GM12878 (cell line): ENCODE data around the gene NKAIN2. TPM values are rescaled to one million over a fixed set of nuclear protein-coding genes. Genes with fewer than 3 reads are reported as not detected.

ENCODE experiments used
- ATAC-seq: fragments of 200-7000 bp; cut with Tn5 transposase; 3 replicates; pipeline ENCODE4 v1.9.1; 2020; ENCODE audit warnings: mild to moderate bottlenecking, moderate library complexity
- BruUV-seq: library from RNA; stranded (reverse); fragments of 400-500 nt; replicated peaks from 2 replicates; lab custom pipeline; 2021; lab: Mats Ljungman, UMichigan
- CTCF ChIA-PET: fragments of 300-600 bp; sonication (Branson Sonifier 250); formaldehyde crosslinking; extraction: SDS; loops from one replicate; lab custom pipeline; 2021; ENCODE audit warnings: inconsistent platforms; lab: Yijun Ruan, JAX
- POLR2A ChIA-PET: fragments of 350-600 bp; formaldehyde crosslinking; extraction: SDS; loops from one replicate; lab custom pipeline; 2021; ENCODE audit warnings: inconsistent platforms; lab: Charles Lee
- RAD21 ChIA-PET: fragments of 300-600 bp; sonication (Branson Sonifier 250); formaldehyde crosslinking; loops from one replicate; lab custom pipeline; 2023; ENCODE audit warnings: antibody characterized with exemption; ENCODE audit not compliant: unreplicated experiment; lab: Charles Lee
- SMC1A ChIA-PET: fragments of 300-600 bp; sonication (Branson Sonifier 250); formaldehyde crosslinking; loops from one replicate; lab custom pipeline; 2023; ENCODE audit not compliant: unreplicated experiment, uncharacterized antibody; lab: Charles Lee
- DNase-seq: peaks from one replicate; pipeline ENCODE4 v3.0.0-alpha.2; 2011; ENCODE audit warnings: low read depth, low spot score
- FAIRE-seq: peaks from 3 replicates; lab custom pipeline; 2011; peaks lifted over from hg19 to GRCh38; lab: Jason Lieb, UNC
- H2AFZ ChIP-seq: 2 replicates; pipeline ENCODE4 v1.6.0; 2011; ENCODE audit warnings: low read depth, low read length, control low read depth; ENCODE audit not compliant: control insufficient read depth
- H3K27ac ChIP-seq: 2 replicates; pipeline ENCODE4 v1.5.1; 2011; ENCODE audit warnings: control low read depth; ENCODE audit not compliant: control insufficient read depth, insufficient read depth
- H3K27me3 ChIP-seq, 2 experiments: replicated peaks in 1 of 2; 2 replicates each; pipeline versions ENCODE4 v1.6.0 to v1.6.1; 2011; ENCODE audit warnings: low read length in 1 of 2; ENCODE audit not compliant: control insufficient read depth in 2 of 2, insufficient read depth in 2 of 2
- H3K36me3 ChIP-seq, 2 experiments: 2 replicates each; pipeline ENCODE4 v1.5.1; 2011; ENCODE audit warnings: low read length in 1 of 2; ENCODE audit not compliant: control insufficient read depth in 2 of 2, insufficient read depth in 2 of 2
- H3K4me1 ChIP-seq: 2 replicates; pipeline ENCODE4 v1.6.1; 2011; ENCODE audit warnings: mild to moderate bottlenecking, low read length, moderate library complexity, mixed read lengths; ENCODE audit not compliant: control insufficient read depth, insufficient read depth
- H3K4me2 ChIP-seq: 2 replicates; pipeline ENCODE4 v1.6.0; 2011; ENCODE audit warnings: control low read depth; ENCODE audit not compliant: control insufficient read depth, insufficient read depth
- H3K4me3 ChIP-seq: fragments of 200-600 bp; sonication (generic); 2 replicates; pipeline ENCODE4 v1.5.1; 2016
- H3K79me2 ChIP-seq: 2 replicates; pipeline ENCODE4 v1.6.0; 2011; ENCODE audit warnings: low read length; ENCODE audit not compliant: control insufficient read depth, insufficient read depth
- H3K9ac ChIP-seq: 2 replicates; pipeline ENCODE4 v1.8.0; 2011; ENCODE audit warnings: low read length, control low read depth, mixed read lengths; ENCODE audit not compliant: control insufficient read depth, insufficient read depth
- H3K9me3 ChIP-seq: replicated peaks from 3 replicates; pipeline ENCODE4 v1.5.1; 2011; ENCODE audit warnings: mild to moderate bottlenecking, low read length; ENCODE audit not compliant: control insufficient read depth, insufficient read depth
- H4K20me1 ChIP-seq: 2 replicates; pipeline ENCODE4 v1.6.0; 2011; ENCODE audit not compliant: control insufficient read depth, insufficient read depth
- HDAC6 ChIP-seq: fragments of 200-600 bp; sonication (generic); IDR thresholded peaks from one replicate; pipeline ENCODE4 v1.8.0; 2017; ENCODE audit warnings: antibody characterized with exemption; ENCODE audit not compliant: unreplicated experiment
- SMC3 ChIP-seq: IDR thresholded peaks from 2 replicates; pipeline ENCODE4 v1.6.1; 2011; ENCODE audit warnings: low read length, improper control_type of control experiment, borderline replicate concordance
- ZNF592 ChIP-seq: fragments of 450-650 bp; IDR thresholded peaks from 2 replicates; pipeline ENCODE4 v1.6.1; 2017; ENCODE audit warnings: mild to moderate bottlenecking, moderate library complexity
- ZNF622 ChIP-seq: fragments of 450-650 bp; IDR thresholded peaks from 2 replicates; pipeline ENCODE4 v1.6.1; 2017; ENCODE audit warnings: mild to moderate bottlenecking, inconsistent platforms
- WGBS: methylation state at CpG from one replicate; pipeline ENCODE4 v1.1.6; 2016; ENCODE audit warnings: low lambda C conversion rate; ENCODE audit not compliant: insufficient replicate concordance, insufficient coverage; ENCODE audit errors: missing lambda C conversion rate; 5-methylcytosine and 5-hydroxymethylcytosine counted together
- in situ Hi-C: fragments of 300-500 bp; cut with MboI; formaldehyde crosslinking; loops from 9 replicates; pipeline ENCODE4 v1.14.3; 2018; ENCODE audit warnings: mixed read lengths
- intact Hi-C: fragments of 100-400 bp; cut with micrococcal nuclease; formaldehyde crosslinking; loops from one replicate; pipeline ENCODE4 v1.14.2; 2022; ENCODE audit not compliant: unreplicated experiment
- polyA plus RNA-seq, 11 experiments: library from polyadenylated mRNA; depleted of rRNA in 4 of 11; unstranded in 6 of 11; stranded (reverse) in 5 of 11; fragments of >200 nt; fragmentation: Nextera tagmentation in 4 of 11; fragmentation: Illumina TruSeq in 1 of 11; extraction: Ambion mirVana in 4 of 11; extraction: Trizol in 1 of 11; gene quantifications; 1 replicate in 1 of 11; 2 replicates in 10 of 11; pipeline versions ENCODE4 v1.2.1 to v1.2.3, GENCODE V29; 2011 to 2016; ENCODE audit warnings: inconsistent platforms in 2 of 11, missing spikeins in 2 of 11, low read depth in 1 of 11
- total RNA-seq, 4 experiments: library from RNA; depleted of rRNA in 3 of 4; stranded (reverse); fragments of >200 nt in 3 of 4; fragmentation: Illumina TruSeq in 1 of 4; extraction: Trizol in 1 of 4; gene quantifications; 2 replicates each; pipeline versions ENCODE4 v1.2.1 to v1.2.3, GENCODE V29; 2013 to 2021

NKAIN2 gene
- total and polyA plus RNA-seq, 10 of the 15 experiments (the other 5 are each of a cell fraction or from before 2014, with no cell fraction given), result not detected

GRCh38 chr6:124758663-124759062 is 955.0 kb downstream of the NKAIN2 start:
- 0% methylated on average over 1 of the region's 1 CpG for WGBS
- H3K79me2 ChIP-seq, result no peaks in the 10 kb centered on the region
- ChIA-PET POLR2A (no interaction called here), CTCF (no interaction called here), SMC1A (no interaction called here), RAD21 (no interaction called here)
- in situ Hi-C loops (no loop called here), intact Hi-C loops (no loop called here)
- no peak overlapping the region for H3K4me3 ChIP-seq
- H3K4me2 ChIP-seq, result no peak overlapping the region
- no peak overlapping the region for H2AFZ ChIP-seq
- H3K9ac ChIP-seq, result no peak overlapping the region
- H4K20me1 ChIP-seq, result no peaks in the 10 kb centered on the region
- H3K9me3 ChIP-seq, result no peaks in the 10 kb centered on the region
- no TSS peak for BruUV-seq
- ATAC-seq (no peak), FAIRE-seq (no peak), DNase-seq (no peak)
- no peaks in the 10 kb centered on the region for H3K4me1 ChIP-seq
- TF ChIP-seq ZNF622 (no peak), SMC3 (no peak), ZNF592 (no peak), HDAC6 (no peak)
- no peaks in the 10 kb centered on the region for H3K27me3 ChIP-seq
- no peak overlapping the region for H3K27ac ChIP-seq
- no peaks in the 10 kb centered on the region for H3K36me3 ChIP-seq
